ENCODE data around the gene PIP5K1A. TPM values are rescaled to one million over a fixed set of nuclear protein-coding genes. Genes with fewer than 3 reads are reported as not detected.
A peak's percentile ranks its signal among the peaks of the same experiment; 100 is the strongest.

PIP5K1A gene
- total RNA-seq, 2 experiments from 2014 or later: 63.1 to 66.1 TPM

- H3K4me1 Mint-ChIP-seq (ENCODE audit: low read depth): peaks cover 22% of the 10 kb centered on the region
- TF ChIP-seq CTCF (IDR thresholded peaks at IDR 0.05): no peak
- H3K27ac Mint-ChIP-seq: no peak overlapping the region
- H3K9me3 Mint-ChIP-seq: no peaks in the 10 kb centered on the region
- intact Hi-C loops (cut with micrococcal nuclease): no loop called here
- no peaks in the 10 kb centered on the region for H3K27me3 Mint-ChIP-seq
- no peak for DNase-seq
- H3K4me3 Mint-ChIP-seq: no peak overlapping the region
- ChIA-PET POLR2A (no interaction called here), CTCF (interaction anchor here (1.3 to 1.6 kb wide), 2 partner anchors 16 to 111 kb away, joined by 3 to 4 read pairs; no protein-coding TSS in a partner anchor)
- no peak for ATAC-seq
- peaks cover 40% of the 10 kb centered on the region for H3K36me3 Mint-ChIP-seq (ENCODE audit: low read depth)
Measured at GRCh38 chr1:151210830-151211229, 12.5 kb downstream of the PIP5K1A start.

GRCh38 chr1:151211972-151212705 lies 13.8 kb downstream of the PIP5K1A start:
- peak overlapping the region; percentile 17 for H3K27ac Mint-ChIP-seq
- H3K9me3 Mint-ChIP-seq: no peaks in the 10 kb centered on the region
- DNase-seq (peak; percentile 18), ATAC-seq (no peak)
- H3K4me3 Mint-ChIP-seq: no peak overlapping the region
- intact Hi-C loops (cut with micrococcal nuclease): no loop called here
- peaks cover 36% of the 10 kb centered on the region for H3K36me3 Mint-ChIP-seq (ENCODE audit: low read depth)
- TF ChIP-seq CTCF (IDR thresholded peaks at IDR 0.05): no peak
- POLR2A ChIA-PET: interaction anchor here (0.6 to 1.8 kb wide), 4 partner anchors 9 to 111 kb away, joined by 3 to 6 read pairs (median 4); partner anchors contain the start of gene PIP5K1A
- no peaks in the 10 kb centered on the region for H3K27me3 Mint-ChIP-seq
- CTCF ChIA-PET: interaction anchor here (0.6 to 1.6 kb wide), 5 partner anchors 15 to 112 kb away, joined by 3 to 4 read pairs (median 3); no protein-coding TSS in a partner anchor
- H3K4me1 Mint-ChIP-seq (ENCODE audit: low read depth): peaks cover 24% of the 10 kb centered on the region

GRCh38 chr1:151213560-151213959 lies 15.2 kb downstream of the PIP5K1A start:
- H3K4me3 Mint-ChIP-seq: no peak overlapping the region
- H3K27ac Mint-ChIP-seq: no peak overlapping the region
- DNase-seq (no peak), ATAC-seq (no peak)
- H3K9me3 Mint-ChIP-seq: no peaks in the 10 kb centered on the region
- H3K27me3 Mint-ChIP-seq: no peaks in the 10 kb centered on the region
- intact Hi-C loops (cut with micrococcal nuclease): no loop called here
- ChIA-PET POLR2A (no interaction called here), CTCF (interaction anchor here (0.7 kb wide), 1 partner anchor 38 kb away, joined by 4 read pairs; no protein-coding TSS in a partner anchor)
- TF ChIP-seq CTCF (IDR thresholded peaks at IDR 0.05): no peak
- peaks cover 36% of the 10 kb centered on the region for H3K36me3 Mint-ChIP-seq (ENCODE audit: low read depth)
- peaks cover 30% of the 10 kb centered on the region for H3K4me1 Mint-ChIP-seq (ENCODE audit: low read depth)

GRCh38 chr1:151221616-151222015 lies 23.3 kb downstream of the PIP5K1A start:
- H3K36me3 Mint-ChIP-seq (ENCODE audit: low read depth): peaks cover 6% of the 10 kb centered on the region
- peaks cover 9% of the 10 kb centered on the region for H3K4me1 Mint-ChIP-seq (ENCODE audit: low read depth)
- ChIA-PET CTCF (interaction anchor here (0.6 kb wide), 1 partner anchor 82 kb away, joined by 3 read pairs; no protein-coding TSS in a partner anchor), POLR2A (interaction anchor here (0.5 to 1.2 kb wide), 2 partner anchors 28 to 106 kb away, joined by 3 read pairs; no protein-coding TSS in a partner anchor)
- no peak for ATAC-seq
- no peak for TF ChIP-seq CTCF (IDR thresholded peaks at IDR 0.05)
- no peak for DNase-seq
- no peak overlapping the region for H3K4me3 Mint-ChIP-seq
- intact Hi-C loops (cut with micrococcal nuclease): no loop called here
- H3K9me3 Mint-ChIP-seq: no peaks in the 10 kb centered on the region
- H3K27me3 Mint-ChIP-seq: no peaks in the 10 kb centered on the region
- H3K27ac Mint-ChIP-seq: no peak overlapping the region

GRCh38 chr1:151222130-151222529 lies 23.8 kb downstream of the PIP5K1A start:
- ATAC-seq: no peak
- CTCF ChIA-PET: interaction anchor here (0.6 to 0.8 kb wide), 2 partner anchors 30 to 82 kb away, joined by 3 read pairs; no protein-coding TSS in a partner anchor
- POLR2A ChIA-PET: interaction anchor here (1.2 kb wide), 1 partner anchor 27 kb away, joined by 3 read pairs; no protein-coding TSS in a partner anchor
- DNase-seq: no peak
- intact Hi-C loops (cut with micrococcal nuclease): no loop called here
- no peaks in the 10 kb centered on the region for H3K27me3 Mint-ChIP-seq
- H3K4me3 Mint-ChIP-seq: no peak overlapping the region
- H3K36me3 Mint-ChIP-seq (ENCODE audit: low read depth): peaks cover 9% of the 10 kb centered on the region
- H3K27ac Mint-ChIP-seq: no peak overlapping the region
- no peak for TF ChIP-seq CTCF (IDR thresholded peaks at IDR 0.05)
- no peaks in the 10 kb centered on the region for H3K9me3 Mint-ChIP-seq
- H3K4me1 Mint-ChIP-seq (ENCODE audit: low read depth): peaks cover 8% of the 10 kb centered on the region
